Thyroid gland (tissue), 4 donors: ENCODE results near the gene PNMA8B. TPM values are rescaled to one million over a fixed set of nuclear protein-coding genes. Genes with fewer than 3 reads are reported as not detected.
"Not testable (repeated sequence)": the region's sequence is repeated elsewhere in the genome, so short reads cannot be mapped to it uniquely, and the experiment has no call there.

Experiments used
- DNase-seq, 2 donors: peaks; one replicate each; pipeline ENCODE4 v3.0.0-alpha.2; 2019
- H3K27ac ChIP-seq, 3 donors: fragments of 200-600 bp; sonication (generic); 1 replicate in 2 of 3; 2 replicates in 1 of 3; pipeline ENCODE4 v1.5.1; 2016 to 2019; ENCODE audit warnings: mild to moderate bottlenecking in 1 of 3, moderate library complexity in 1 of 3
- H3K27me3 ChIP-seq: fragments of 200-600 bp; sonication (generic); one replicate; pipeline ENCODE4 v1.5.1; 2019
- H3K36me3 ChIP-seq, 2 donors: fragments of 200-600 bp; sonication (generic); one replicate each; pipeline ENCODE4 v1.5.1; 2016 to 2019
- H3K4me1 ChIP-seq, 2 donors: fragments of 200-600 bp; sonication (generic); one replicate each; pipeline ENCODE4 v1.5.1; 2017 to 2019
- H3K4me3 ChIP-seq, 3 donors: fragments of 200-600 bp; sonication (generic); replicated peaks in 1 of 3; 1 replicate in 2 of 3; 2 replicates in 1 of 3; pipeline ENCODE4 v1.5.1; 2016; ENCODE audit warnings: mild to moderate bottlenecking in 1 of 3
- H3K9me3 ChIP-seq: fragments of 200-600 bp; sonication (generic); one replicate; pipeline ENCODE4 v1.5.1; 2017
- CTCF ChIP-seq, 6 experiments: fragments of 200-600 bp in 3 of 6; fragments of 450-650 bp in 3 of 6; sonication (generic) in 3 of 6; IDR thresholded peaks; one replicate each; pipeline ENCODE4 v1.5.1; 2016 to 2019; ENCODE audit warnings: antibody characterized with exemption in 6 of 6, mild to moderate bottlenecking in 2 of 6, inconsistent platforms in 1 of 6, moderate library complexity in 1 of 6
- POLR2A ChIP-seq, 2 donors: fragments of 450-650 bp; IDR thresholded peaks; one replicate each; pipeline ENCODE4 v1.6.1; 2017; ENCODE audit warnings: antibody characterized with exemption in 2 of 2, mild to moderate bottlenecking in 2 of 2, moderate library complexity in 1 of 2
- WGBS, 2 donors: methylation state at CpG; one replicate each; pipeline ENCODE4 v1.1.5; 2017; 5-methylcytosine and 5-hydroxymethylcytosine counted together
- intact Hi-C: fragments of 100-400 bp; cut with DNase I; formaldehyde crosslinking; loops from one replicate; pipeline ENCODE4 v1.15.1; 2023
- total RNA-seq, 4 donors: library from RNA; depleted of rRNA; stranded (reverse); fragments of >200 nt; gene quantifications; one replicate each; pipeline ENCODE4 v1.2.3, GENCODE V29; 2016

PNMA8B gene
- total RNA-seq, 4 donors from 2014 or later = 1.3 to 1.5 (median 1.5) TPM

GRCh38 chr19:46528601-46529590 is 33.2 kb upstream of the PNMA8B start:
- intact Hi-C loops = loop anchor here (5.0 kb wide), 1 partner anchor 133 kb away; the partner anchor contains the start of gene DACT3
- H3K36me3 ChIP-seq = no peaks in the 10 kb centered on the region
- TF ChIP-seq CTCF (IDR thresholded peaks at IDR 0.05) = no peak
- no peak for TF ChIP-seq POLR2A (IDR thresholded peaks at IDR 0.05)
- peaks cover 0 to 12% of the 10 kb centered on the region in 2 donors for H3K4me1 ChIP-seq
- no peak overlapping the region for H3K4me3 ChIP-seq
- H3K9me3 ChIP-seq = no peaks in the 10 kb centered on the region
- no peak for DNase-seq
- 56 to 59% methylated on average over 24 to 25 of the region's 25 CpGs for WGBS, 2 donors
- H3K27me3 ChIP-seq = no peaks in the 10 kb centered on the region
- no peak overlapping the region for H3K27ac ChIP-seq

GRCh38 chr19:46526801-46527200 is 31.1 kb upstream of the PNMA8B start:
- intact Hi-C loops = loop anchor here (5.0 kb wide), 1 partner anchor 136 kb away; the partner anchor contains the start of gene DACT3
- not testable (repeated sequence) for H3K36me3 ChIP-seq, H3K27ac ChIP-seq, H3K27me3 ChIP-seq, H3K4me3 ChIP-seq, H3K9me3 ChIP-seq, DNase-seq
- H3K4me1 ChIP-seq = peaks cover 0 to 12% of the 10 kb centered on the region in 2 donors
- WGBS, 2 donors = 87 to 92% methylated on average over 3 to 18 of the region's 18 CpGs

- Histone ChIP-seq H3K4me1 (peaks cover 0 to under 1% of the 10 kb centered on the region in 2 donors), H3K9me3 (no peaks in the 10 kb centered on the region), H3K4me3 (no peak overlapping the region), H3K27ac (no peak overlapping the region), H3K36me3 (no peaks in the 10 kb centered on the region), H3K27me3 (no peaks in the 10 kb centered on the region)
- intact Hi-C loops = no loop called here
- no peak for TF ChIP-seq POLR2A (IDR thresholded peaks at IDR 0.05)
- no peak for TF ChIP-seq CTCF (IDR thresholded peaks at IDR 0.05)
- DNase-seq = no peak
- WGBS, 2 donors = 89% methylated on average over 2 of the region's 2 CpGs
Measured at GRCh38 chr19:46524308-46524707, 28.6 kb upstream of the PNMA8B start.

- WGBS, 2 donors = 85 to 86% methylated on average over 4 of the region's 4 CpGs
- H3K4me3 ChIP-seq, H3K27ac ChIP-seq, H3K27me3 ChIP-seq, intact Hi-C loops, H3K36me3 ChIP-seq, H3K4me1 ChIP-seq, H3K9me3 ChIP-seq, DNase-seq: not testable (repeated sequence)
Measured at GRCh38 chr19:46522988-46523387, 27.3 kb upstream of the PNMA8B start.

- H3K4me3 ChIP-seq = no peak overlapping the region
- WGBS, 2 donors = 86 to 88% methylated on average over 14 of the region's 14 CpGs
- no peaks in the 10 kb centered on the region for H3K9me3 ChIP-seq
- no peak overlapping the region for H3K27ac ChIP-seq
- no peaks in the 10 kb centered on the region for H3K27me3 ChIP-seq
- intact Hi-C loops = no loop called here
- no peaks in the 10 kb centered on the region for H3K4me1 ChIP-seq
- no peak for DNase-seq
- no peaks in the 10 kb centered on the region for H3K36me3 ChIP-seq
- TF ChIP-seq POLR2A (IDR thresholded peaks at IDR 0.05) = no peak
- TF ChIP-seq CTCF (IDR thresholded peaks at IDR 0.05) = no peak
Measured at GRCh38 chr19:46521241-46521868, 25.7 kb upstream of the PNMA8B start.

GRCh38 chr19:46520616-46521015 is 24.9 kb upstream of the PNMA8B start:
- Histone ChIP-seq H3K4me1 (no peaks in the 10 kb centered on the region), H3K27me3 (no peaks in the 10 kb centered on the region), H3K9me3 (no peaks in the 10 kb centered on the region), H3K36me3 (no peaks in the 10 kb centered on the region), H3K4me3 (no peak overlapping the region), H3K27ac (no peak overlapping the region)
- TF ChIP-seq POLR2A (IDR thresholded peaks at IDR 0.05) (no peak), CTCF (IDR thresholded peaks at IDR 0.05) (no peak)
- WGBS, 2 donors = 89 to 99% methylated on average over 6 of the region's 6 CpGs
- DNase-seq = no peak
- intact Hi-C loops = no loop called here
